Skeletal muscle tissue (tissue), 4 donors: ENCODE data around the gene DSCAM. TPM values are rescaled to one million over a fixed set of nuclear protein-coding genes. Genes with fewer than 3 reads are reported as not detected.

Source experiments
- H3K27ac ChIP-seq: one replicate; pipeline ENCODE4 v1.7.0; 2013; ENCODE audit warnings: mild to moderate bottlenecking, low read depth, low read length, inconsistent platforms
- H3K27me3 ChIP-seq, 3 donors: one replicate each; pipeline ENCODE4 v1.7.0; 2013; ENCODE audit warnings: low read length in 3 of 3; ENCODE audit not compliant: control insufficient read depth in 3 of 3, insufficient read depth in 3 of 3
- H3K36me3 ChIP-seq, 3 donors: one replicate each; pipeline ENCODE4 v1.7.0; 2013; ENCODE audit warnings: low read length in 3 of 3; ENCODE audit not compliant: control insufficient read depth in 3 of 3, insufficient read depth in 3 of 3
- H3K4me1 ChIP-seq, 3 donors: one replicate each; pipeline ENCODE4 v1.7.0; 2013; ENCODE audit warnings: low read length in 3 of 3, mild to moderate bottlenecking in 3 of 3; ENCODE audit not compliant: control insufficient read depth in 3 of 3, insufficient read depth in 3 of 3
- H3K4me3 ChIP-seq, 3 donors: one replicate each; pipeline ENCODE4 v1.7.0; 2013; ENCODE audit warnings: low read length in 3 of 3
- H3K9ac ChIP-seq, 3 donors: one replicate each; pipeline ENCODE4 v1.7.0; 2013; ENCODE audit warnings: low read length in 3 of 3, mild to moderate bottlenecking in 3 of 3, moderate library complexity in 2 of 3, low read depth in 1 of 3
- H3K9me3 ChIP-seq, 3 donors: one replicate each; pipeline ENCODE4 v1.7.0; 2013; ENCODE audit warnings: low read length in 3 of 3; ENCODE audit not compliant: control insufficient read depth in 3 of 3
- total RNA-seq: library from RNA; depleted of rRNA; stranded (reverse); fragments of >200 nt; gene quantifications from one replicate; pipeline ENCODE4 v1.2.3, GENCODE V29; 2014
- donor health status: Osteomylitis.

The DSCAM gene
- total RNA-seq, 1 donor from 2014 or later: 0.52 TPM

- no peaks in the 10 kb centered on the region for H3K4me1 ChIP-seq
- H3K36me3 ChIP-seq: no peaks in the 10 kb centered on the region
- no peaks in the 10 kb centered on the region for H3K9me3 ChIP-seq
- no peaks in the 10 kb centered on the region for H3K27me3 ChIP-seq
- no peak overlapping the region for H3K4me3 ChIP-seq
- no peak overlapping the region for H3K27ac ChIP-seq
- no peak overlapping the region for H3K9ac ChIP-seq
These were observed 150.7 kb downstream of the DSCAM start for GRCh38 chr21:40696246-40696645.

- H3K4me1 ChIP-seq: no peaks in the 10 kb centered on the region
- no peak overlapping the region for H3K27ac ChIP-seq
- H3K4me3 ChIP-seq: no peak overlapping the region
- H3K9me3 ChIP-seq: no peaks in the 10 kb centered on the region
- H3K27me3 ChIP-seq: no peaks in the 10 kb centered on the region
- no peaks in the 10 kb centered on the region for H3K36me3 ChIP-seq
- no peak overlapping the region for H3K9ac ChIP-seq
These were observed 157.1 kb downstream of the DSCAM start for GRCh38 chr21:40689840-40690360.

- Histone ChIP-seq H3K27me3 (no peaks in the 10 kb centered on the region), H3K27ac (no peak overlapping the region), H3K4me3 (no peak overlapping the region), H3K4me1 (no peaks in the 10 kb centered on the region), H3K9me3 (peaks cover 0 to under 1% (median 0%) of the 10 kb centered on the region in 3 donors), H3K36me3 (no peaks in the 10 kb centered on the region), H3K9ac (no peak overlapping the region)
These were observed 157.7 kb downstream of the DSCAM start for GRCh38 chr21:40689217-40689616.

GRCh38 chr21:40688106-40688864, 158.7 kb downstream of the DSCAM start:
- Histone ChIP-seq H3K9ac (no peak overlapping the region), H3K36me3 (no peaks in the 10 kb centered on the region), H3K4me1 (no peaks in the 10 kb centered on the region), H3K27ac (no peak overlapping the region), H3K9me3 (peaks cover 0 to 2% (median 0%) of the 10 kb centered on the region in 3 donors), H3K27me3 (no peaks in the 10 kb centered on the region), H3K4me3 (no peak overlapping the region)

GRCh38 chr21:40687625-40688024, 159.3 kb downstream of the DSCAM start:
- Histone ChIP-seq H3K27ac (no peak overlapping the region), H3K27me3 (no peaks in the 10 kb centered on the region), H3K9ac (no peak overlapping the region), H3K36me3 (no peaks in the 10 kb centered on the region), H3K4me3 (no peak overlapping the region), H3K4me1 (no peaks in the 10 kb centered on the region), H3K9me3 (peaks cover 0 to 2% (median 0%) of the 10 kb centered on the region in 3 donors)

- Histone ChIP-seq H3K27me3 (no peaks in the 10 kb centered on the region), H3K4me3 (no peak overlapping the region), H3K9me3 (peaks cover 0 to 2% (median 0%) of the 10 kb centered on the region in 3 donors), H3K27ac (no peak overlapping the region), H3K4me1 (no peaks in the 10 kb centered on the region), H3K36me3 (no peaks in the 10 kb centered on the region), H3K9ac (no peak overlapping the region)
These were observed 160.4 kb downstream of the DSCAM start for GRCh38 chr21:40686526-40686925.

- Histone ChIP-seq H3K36me3 (no peaks in the 10 kb centered on the region), H3K4me3 (no peak overlapping the region), H3K27me3 (no peaks in the 10 kb centered on the region), H3K9ac (no peak overlapping the region), H3K4me1 (no peaks in the 10 kb centered on the region), H3K9me3 (peaks cover 0 to 2% (median 0%) of the 10 kb centered on the region in 3 donors), H3K27ac (no peak overlapping the region)
These were observed 161.8 kb downstream of the DSCAM start for GRCh38 chr21:40685141-40685540.

- no peaks in the 10 kb centered on the region for H3K36me3 ChIP-seq
- no peaks in the 10 kb centered on the region for H3K4me1 ChIP-seq
- no peak overlapping the region for H3K27ac ChIP-seq
- peaks cover 0 to 2% (median 0%) of the 10 kb centered on the region in 3 donors for H3K9me3 ChIP-seq
- no peak overlapping the region for H3K4me3 ChIP-seq
- H3K9ac ChIP-seq: no peak overlapping the region
- no peaks in the 10 kb centered on the region for H3K27me3 ChIP-seq
These were observed 162.2 kb downstream of the DSCAM start for GRCh38 chr21:40684726-40685125.

GRCh38 chr21:40683349-40683748, 163.6 kb downstream of the DSCAM start:
- H3K9ac ChIP-seq: no peak overlapping the region
- H3K27me3 ChIP-seq: no peaks in the 10 kb centered on the region
- H3K27ac ChIP-seq: no peak overlapping the region
- H3K9me3 ChIP-seq: peaks cover 0 to 2% (median 0%) of the 10 kb centered on the region in 3 donors
- no peak overlapping the region for H3K4me3 ChIP-seq
- no peaks in the 10 kb centered on the region for H3K36me3 ChIP-seq
- no peaks in the 10 kb centered on the region for H3K4me1 ChIP-seq

- H3K36me3 ChIP-seq: no peaks in the 10 kb centered on the region
- no peak overlapping the region for H3K27ac ChIP-seq
- H3K27me3 ChIP-seq: no peaks in the 10 kb centered on the region
- peaks cover 0 to 2% (median 0%) of the 10 kb centered on the region in 3 donors for H3K9me3 ChIP-seq
- no peaks in the 10 kb centered on the region for H3K4me1 ChIP-seq
- no peak overlapping the region for H3K4me3 ChIP-seq
- H3K9ac ChIP-seq: no peak overlapping the region
These were observed 165.6 kb downstream of the DSCAM start for GRCh38 chr21:40681164-40681859.
